Stimulated activated CD8-positive, alpha-beta memory T cell treated with anti-CD3 and anti-CD28 coated beads, Interleukin-12 subunit alpha, Interleukin-12 subunit beta, amount 100 ng/mL, for 24 hours (primary cell): ENCODE results near the gene KRT8.

Experiments used
- DNase-seq: peaks from one replicate; pipeline ENCODE4 v3.0.0-alpha.2; 2020; ENCODE audit errors: extremely low read depth

Gene KRT8

GRCh38 chr12:52925717-52926595 lies 21.1 kb upstream of the KRT8 start:
- no peak for DNase-seq

GRCh38 chr12:52924764-52925716 lies 20.2 kb upstream of the KRT8 start:
- no peak for DNase-seq

- DNase-seq = no peak
These were observed 16.8 kb upstream of the KRT8 start for GRCh38 chr12:52921488-52922165.

GRCh38 chr12:52920937-52921336 lies 16.1 kb upstream of the KRT8 start:
- DNase-seq = no peak

GRCh38 chr12:52918784-52919183 lies 13.9 kb upstream of the KRT8 start:
- DNase-seq = no peak

GRCh38 chr12:52918351-52918750 lies 13.5 kb upstream of the KRT8 start:
- DNase-seq = no peak

- no peak for DNase-seq
These were observed 12.9 kb upstream of the KRT8 start for GRCh38 chr12:52917800-52918199.

GRCh38 chr12:52916216-52916615 lies 11.3 kb upstream of the KRT8 start:
- no peak for DNase-seq

GRCh38 chr12:52915637-52916036 lies 10.8 kb upstream of the KRT8 start:
- no peak for DNase-seq

GRCh38 chr12:52914576-52915121 lies 9.8 kb upstream of the KRT8 start:
- no peak for DNase-seq

GRCh38 chr12:52913431-52913821 lies 8.6 kb upstream of the KRT8 start:
- no peak for DNase-seq

- no peak for DNase-seq
These were observed 8.0 kb upstream of the KRT8 start for GRCh38 chr12:52912711-52913430.

GRCh38 chr12:52910248-52910883 lies 5.5 kb upstream of the KRT8 start:
- DNase-seq = no peak

- no peak for DNase-seq
These were observed 4.9 kb upstream of the KRT8 start for GRCh38 chr12:52909796-52910195.

- DNase-seq = no peak
These were observed 4.5 kb upstream of the KRT8 start for GRCh38 chr12:52909331-52909730.

- DNase-seq = no peak
These were observed 2.4 kb upstream of the KRT8 start for GRCh38 chr12:52907092-52907810.

- DNase-seq = no peak
These were observed 1.3 kb upstream of the KRT8 start for GRCh38 chr12:52906191-52906601.

- no peak for DNase-seq
These were observed 894 bp downstream of the KRT8 start for GRCh38 chr12:52903855-52904508.

- peak; percentile 31 for DNase-seq
These were observed 1.5 kb downstream of the KRT8 start for GRCh38 chr12:52903285-52903854.
